ENCODE data around the gene CETP.
"Not testable (repeated sequence)": the region's sequence is repeated elsewhere in the genome, so short reads cannot be mapped to it uniquely, and the experiment has no call there.

CETP gene

DNA sequence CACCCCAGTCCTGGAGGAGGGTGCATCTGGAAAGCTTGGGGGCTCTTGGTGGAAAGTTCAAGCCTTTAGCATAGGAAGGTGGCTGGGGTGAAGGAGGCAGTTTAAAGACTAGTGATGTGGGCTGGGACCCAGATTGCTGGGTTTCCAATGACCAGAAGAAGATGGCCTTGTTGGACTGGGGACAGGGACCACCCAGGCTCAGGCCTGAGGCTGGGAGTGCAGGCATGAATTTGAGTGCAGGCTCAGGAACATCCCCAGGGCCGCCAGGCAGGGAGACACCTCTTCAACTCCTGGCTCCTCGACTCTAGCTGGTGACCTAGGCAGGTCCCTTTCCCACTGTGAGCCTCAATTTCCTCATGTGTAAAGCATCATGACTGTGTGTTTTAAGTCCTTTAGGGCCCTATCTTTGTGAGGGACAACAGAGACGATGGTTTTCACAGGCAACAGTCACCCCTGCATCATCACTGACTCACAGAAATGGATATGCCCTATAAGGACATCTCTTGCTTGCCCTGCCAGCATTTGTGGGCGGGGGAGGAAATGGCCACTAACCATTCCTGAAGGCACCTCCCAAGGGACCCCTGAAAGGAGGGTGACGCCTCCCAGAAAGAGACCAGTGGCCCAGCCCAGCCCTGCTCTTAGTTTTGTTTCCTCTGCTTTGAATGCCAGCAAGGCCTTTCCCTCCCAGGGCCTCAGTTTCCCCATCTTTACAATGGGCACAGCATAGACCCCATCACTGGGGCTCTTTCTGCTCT, 38.7 kb downstream of the CETP start:
- no peak for DNase-seq

DNA sequence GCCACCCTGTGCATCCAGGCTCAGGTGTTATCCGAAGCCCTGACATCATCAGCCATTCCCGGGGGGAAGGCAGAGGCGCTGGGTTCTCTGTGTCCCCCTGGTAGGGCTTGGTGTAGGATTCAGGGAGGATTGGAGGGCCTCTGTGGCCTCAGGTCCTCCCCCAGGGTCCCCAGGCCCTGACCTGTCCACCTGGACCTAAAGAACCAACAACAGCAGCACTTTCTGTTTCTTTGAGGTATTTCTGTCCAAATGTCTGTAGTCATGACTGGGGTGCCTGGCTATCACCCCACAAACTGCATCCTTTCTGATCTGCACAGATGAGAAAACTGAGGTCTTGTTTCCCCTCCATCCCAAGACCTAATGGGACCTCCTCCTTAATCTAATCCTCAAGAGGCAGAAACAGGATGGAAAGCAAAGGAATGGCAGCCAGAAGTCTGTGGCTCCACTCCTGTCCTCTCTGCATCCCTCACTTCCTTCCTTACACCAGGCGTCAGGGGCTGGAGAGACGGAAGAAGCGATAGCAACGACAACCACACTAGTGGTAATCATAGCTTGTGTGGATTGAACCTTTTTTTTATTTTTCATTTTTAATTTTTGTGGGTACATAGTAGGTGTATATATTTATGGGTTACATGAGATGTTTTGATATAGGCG, 39.4 kb downstream of the CETP start:
- no peak for DNase-seq

DNA sequence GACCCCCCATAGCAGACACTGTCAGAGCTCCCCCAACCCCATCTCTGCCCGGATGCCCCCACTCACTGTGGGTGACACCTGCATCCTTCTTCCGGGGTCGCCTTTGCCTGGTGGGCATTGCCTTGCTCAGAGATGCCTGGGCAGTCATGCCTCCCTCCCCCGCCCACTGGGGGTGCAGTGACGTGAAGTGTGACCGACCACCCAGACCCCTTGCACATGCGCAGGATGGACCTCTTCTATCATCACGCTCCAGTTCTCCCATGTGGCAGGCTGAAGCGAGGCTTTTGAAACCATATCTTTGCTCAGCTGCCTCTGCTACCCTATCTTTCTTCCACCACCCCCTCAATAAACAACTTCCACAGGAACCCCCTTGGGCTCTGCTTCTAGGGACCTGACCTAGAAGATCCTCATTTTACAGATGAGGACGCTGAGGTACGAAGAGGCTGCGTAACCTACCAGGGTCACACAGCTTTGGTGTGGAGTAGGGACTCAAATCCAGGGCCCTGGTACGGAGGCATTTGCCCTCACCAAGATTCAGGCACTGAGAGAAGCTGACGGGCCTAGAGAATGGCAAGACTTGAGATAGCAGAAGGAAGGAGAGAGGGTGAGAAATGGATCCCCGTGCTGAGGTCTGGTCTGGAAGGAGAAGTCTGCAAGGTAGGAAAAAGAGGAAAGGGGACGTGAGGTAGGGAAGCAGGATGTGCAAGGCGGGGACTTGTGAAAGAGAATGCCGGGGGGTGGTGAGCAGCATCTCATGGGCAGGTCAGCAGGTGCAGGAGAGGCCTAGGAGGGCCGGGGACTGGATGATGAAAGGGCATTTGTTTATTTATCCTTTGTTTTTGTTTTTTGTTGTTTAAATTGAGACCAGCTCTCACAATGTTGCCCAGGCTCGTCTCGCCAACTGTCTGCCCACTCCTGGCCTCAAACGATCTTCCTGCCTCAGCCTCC, 42.0 kb downstream of the CETP start:
- no peak for DNase-seq

DNA sequence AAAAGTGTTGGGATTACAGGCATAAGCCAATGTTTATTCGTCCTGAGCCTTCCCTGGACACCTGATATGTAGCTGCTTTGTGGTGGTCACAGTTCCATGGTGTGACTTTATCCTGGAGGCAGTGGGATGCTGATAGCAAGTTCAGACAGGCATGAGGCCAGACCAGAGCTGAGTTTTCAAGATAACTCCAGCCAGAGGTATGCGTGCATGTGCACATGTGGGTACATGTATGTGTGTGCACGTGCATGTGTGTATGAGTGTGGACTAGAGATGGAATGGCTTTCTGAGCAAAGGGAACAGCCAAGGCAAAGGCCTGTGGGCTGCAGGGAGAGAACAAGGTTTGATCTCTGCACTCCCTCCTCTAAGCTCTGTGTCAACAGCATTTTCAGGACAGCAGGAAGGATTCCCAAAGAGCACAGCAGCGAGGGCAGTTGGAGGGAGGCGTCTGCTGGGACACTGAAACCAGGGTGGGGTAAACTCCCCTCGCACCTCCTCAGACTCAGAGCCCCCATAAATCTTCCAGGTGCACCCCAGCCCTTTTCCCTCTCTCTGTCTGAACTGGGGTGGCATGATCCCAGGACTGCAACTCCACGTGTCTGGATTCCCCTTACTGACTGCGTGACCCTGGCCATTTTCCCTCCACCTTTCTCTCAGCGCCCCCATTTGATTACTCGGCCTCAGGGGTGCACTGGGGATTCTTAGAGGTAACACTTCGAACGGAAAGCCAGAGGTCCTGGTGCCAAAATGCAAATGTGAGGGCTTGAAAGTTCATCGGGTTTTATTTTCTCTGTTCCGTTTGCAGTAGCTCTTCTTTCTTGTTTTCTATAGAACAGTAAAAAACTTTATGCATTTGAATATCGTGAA, 42.9 kb downstream of the CETP start:
- DNase-seq, result no peak

DNA sequence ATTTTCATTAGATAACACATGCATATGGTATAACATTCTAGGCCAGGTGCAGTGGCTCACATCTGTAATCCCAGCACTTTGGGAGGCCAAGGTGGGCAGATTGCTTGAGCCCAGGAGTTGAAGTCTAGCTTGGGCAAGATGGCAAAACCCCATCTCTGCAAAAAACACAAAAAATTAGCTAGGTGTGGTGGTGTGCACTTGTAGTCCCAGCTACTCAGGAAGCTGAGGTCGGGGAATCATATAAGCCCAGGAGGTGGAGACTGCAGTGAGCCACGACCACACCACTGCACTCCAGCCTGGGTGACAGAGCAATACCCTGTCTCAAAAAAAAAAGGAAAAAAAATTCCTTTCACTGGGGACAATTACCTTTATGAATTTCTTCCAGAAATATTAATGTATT, 43.8 kb downstream of the CETP start:
- DNase-seq, result not testable (repeated sequence)

DNA sequence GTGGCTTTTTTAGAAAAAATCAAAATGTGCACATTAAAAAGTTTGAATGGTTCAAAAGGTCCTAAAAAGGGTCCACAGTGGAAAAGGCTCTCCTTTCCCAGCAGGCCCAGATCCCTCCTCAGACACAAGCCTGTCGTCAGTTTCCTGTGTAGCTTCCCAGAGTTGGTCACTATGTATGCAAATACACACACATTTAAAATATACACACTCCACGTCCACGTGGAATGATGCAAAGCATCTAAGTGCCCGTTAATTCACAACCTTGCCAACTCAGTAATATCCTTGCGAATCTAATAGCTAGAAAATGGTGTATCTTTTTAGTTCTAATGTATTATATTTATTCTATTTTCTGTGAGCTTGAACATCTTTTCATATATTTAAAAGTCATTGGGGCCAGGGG, 45.3 kb downstream of the CETP start:
- no peak for DNase-seq

DNA sequence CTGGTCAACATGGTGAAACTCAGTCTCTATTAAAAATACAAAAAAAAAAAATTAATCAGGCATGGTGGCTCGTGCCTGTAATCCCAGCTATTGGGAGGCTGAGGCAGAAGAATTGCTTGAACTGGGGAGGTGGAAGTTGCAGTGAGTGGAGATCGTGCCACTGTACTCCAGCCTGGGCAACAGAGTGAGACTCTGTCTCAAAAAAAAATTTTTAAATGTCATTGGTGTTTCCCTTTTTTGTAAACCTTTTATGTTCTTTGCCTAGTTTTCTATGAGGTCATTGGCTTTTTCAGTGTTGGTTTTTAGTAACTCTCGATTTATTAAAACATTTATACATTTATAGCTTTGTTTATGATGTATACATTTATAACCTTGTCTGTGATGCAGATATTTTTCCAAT, 45.8 kb downstream of the CETP start:
- no peak for DNase-seq

DNA sequence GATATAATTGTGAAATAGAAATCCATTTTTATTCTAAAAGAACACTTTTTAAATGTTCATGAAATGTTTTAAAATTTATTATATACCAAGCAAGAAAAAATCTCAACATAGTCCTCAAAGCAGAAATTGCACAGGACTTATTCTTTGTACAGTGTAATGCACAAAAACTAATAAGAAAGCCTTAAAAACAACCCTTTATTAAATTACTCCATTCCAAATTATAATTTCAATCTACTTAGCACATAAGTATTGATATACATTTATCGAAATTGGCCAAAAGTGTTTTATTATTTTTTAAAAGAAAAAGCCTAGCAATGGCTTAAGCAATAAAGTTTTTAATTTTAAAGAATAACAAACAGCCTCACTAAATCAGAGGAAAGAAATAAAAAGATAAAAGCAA, 46.7 kb downstream of the CETP start:
- no peak for DNase-seq

DNA sequence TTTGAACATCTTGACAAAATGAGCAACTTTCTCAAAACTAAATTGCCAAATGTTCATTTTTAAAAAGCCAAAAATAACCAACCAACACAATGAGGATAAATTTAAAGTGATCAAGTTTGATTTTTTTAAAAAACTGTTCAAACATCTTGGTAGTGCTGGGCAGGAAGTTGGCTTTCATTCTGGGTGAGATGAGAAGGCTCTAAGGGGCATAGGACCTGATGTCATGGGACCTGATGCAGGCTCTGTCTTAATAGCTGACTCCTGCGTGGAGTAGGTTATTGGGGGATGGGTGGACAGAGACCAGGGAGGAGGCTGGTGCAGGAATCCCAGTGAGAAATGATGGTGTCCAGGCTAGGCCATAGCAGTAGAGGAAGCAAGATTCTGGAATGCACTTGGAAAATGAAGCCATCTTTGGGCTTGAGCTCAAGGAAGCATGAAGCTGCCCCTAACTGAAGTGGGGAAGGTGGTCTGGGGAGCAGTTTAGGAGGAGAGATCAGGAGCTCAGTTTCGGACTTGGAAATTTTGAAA, 48.0 kb downstream of the CETP start:
- no peak for DNase-seq

DNA sequence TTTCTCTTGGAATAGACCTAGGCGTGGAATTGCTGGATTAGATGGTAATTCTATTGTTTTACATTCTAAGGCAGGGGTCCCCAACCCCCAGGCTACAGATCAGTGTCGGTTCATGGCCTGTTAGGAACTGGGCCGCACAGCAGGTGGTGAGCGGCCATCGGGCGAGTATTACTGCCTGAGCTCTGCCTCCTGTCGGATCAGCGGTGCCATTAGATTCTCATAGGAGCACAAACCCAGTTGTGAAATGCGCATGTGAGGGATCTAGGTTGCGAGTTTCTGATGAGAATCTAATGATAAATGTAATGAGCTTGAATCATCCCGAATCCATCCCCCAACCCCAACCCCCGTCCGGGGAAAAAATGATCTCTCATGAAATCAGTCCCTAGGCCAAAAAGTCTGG, 50.6 kb downstream of the CETP start:
- DNase-seq, result no peak

DNA sequence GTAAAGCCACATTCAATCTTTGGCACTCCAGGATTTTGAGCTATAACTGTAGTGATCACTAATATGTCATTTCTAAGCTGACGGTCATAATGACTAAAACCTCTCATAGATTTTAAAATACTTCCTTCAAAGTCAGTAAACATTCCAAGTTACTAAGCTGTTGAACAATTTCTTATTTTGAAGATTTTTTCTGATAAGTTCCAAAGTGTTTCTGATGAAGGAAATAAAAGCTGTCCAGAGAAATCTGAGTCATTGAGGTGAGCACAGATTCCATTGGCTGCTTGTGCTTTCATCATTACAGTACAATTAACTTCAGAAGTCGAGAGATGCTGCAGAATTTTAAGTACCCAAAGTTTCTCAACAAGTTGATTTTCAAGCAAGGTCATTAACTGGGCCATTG, 51.5 kb downstream of the CETP start:
- no peak for DNase-seq

DNA sequence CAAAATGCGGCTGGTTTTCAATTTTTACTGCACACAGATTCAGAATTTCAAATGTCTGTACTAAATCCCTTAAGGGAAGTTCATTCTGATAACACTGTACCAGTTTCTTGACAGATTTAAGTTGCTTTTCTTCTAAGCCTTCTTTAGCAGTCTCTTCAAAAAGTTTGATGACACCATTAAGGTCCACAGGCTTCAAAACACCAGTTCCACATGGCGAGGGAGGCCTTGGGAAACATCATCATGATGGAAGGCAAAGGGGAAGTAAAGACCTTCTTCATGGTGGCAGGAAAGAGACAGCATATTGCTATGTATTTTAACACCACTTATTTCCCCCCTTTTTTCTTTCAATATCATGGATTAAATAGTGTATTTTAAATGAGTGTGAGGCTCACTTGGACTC, 52.2 kb downstream of the CETP start:
- DNase-seq, result no peak

DNA sequence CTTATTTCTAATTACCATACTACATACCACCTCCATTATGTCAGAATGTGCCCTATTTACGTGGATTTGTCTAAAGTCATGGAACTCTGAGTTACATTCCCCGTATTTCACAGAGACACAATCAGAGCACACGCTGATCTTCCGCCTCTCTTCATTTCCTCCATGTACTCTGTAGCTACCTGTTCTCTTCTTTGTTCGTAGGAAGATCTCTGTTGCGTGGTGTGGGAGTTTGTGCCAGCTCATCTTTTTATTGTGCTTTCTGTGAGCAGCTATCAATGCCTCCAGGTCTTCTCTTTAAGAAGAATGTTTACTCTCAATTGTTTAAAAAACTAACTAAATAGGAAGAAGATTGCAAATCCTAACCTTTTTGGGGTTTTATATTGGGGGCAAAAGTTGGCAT, 54.6 kb downstream of the CETP start:
- no peak for DNase-seq

DNA sequence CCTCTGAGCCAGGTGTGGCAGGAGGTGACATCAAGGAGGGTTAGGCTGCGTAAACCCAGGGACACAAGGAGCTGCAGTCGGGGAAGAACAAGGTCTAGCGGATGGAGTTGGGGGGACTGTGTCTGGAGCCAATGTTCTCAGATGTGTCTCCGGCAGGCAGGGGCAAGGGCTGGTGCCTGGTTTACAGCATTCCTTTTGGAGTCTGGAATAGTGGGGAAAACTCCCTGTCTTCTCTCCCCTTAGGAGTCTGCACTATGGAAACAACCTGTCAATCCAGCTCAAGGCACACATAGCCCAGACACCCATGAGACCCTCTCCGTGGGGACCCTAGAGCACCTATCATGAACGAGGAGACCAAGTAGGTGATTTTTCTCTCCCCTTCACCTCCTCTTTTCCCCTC, 55.1 kb downstream of the CETP start:
- no peak for DNase-seq

DNA sequence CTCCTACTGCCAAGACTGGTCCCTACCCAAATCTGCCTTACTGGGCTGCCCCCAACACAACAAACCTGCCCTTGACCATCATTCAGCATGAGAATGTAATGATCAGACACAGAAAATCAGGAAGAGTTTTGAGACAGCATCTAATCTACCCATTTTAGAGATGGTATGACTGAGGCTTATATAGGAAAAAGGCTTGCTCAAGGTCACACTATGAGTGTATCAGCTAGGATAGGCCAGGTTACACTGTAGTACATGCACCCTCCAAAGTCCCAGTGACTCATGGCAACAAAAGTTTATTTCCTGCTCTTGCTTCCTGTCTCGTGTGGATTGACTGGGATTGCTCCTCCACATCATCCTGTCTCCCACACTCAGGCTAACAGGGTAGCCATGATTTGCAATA, 55.5 kb downstream of the CETP start:
- DNase-seq, result no peak

DNA sequence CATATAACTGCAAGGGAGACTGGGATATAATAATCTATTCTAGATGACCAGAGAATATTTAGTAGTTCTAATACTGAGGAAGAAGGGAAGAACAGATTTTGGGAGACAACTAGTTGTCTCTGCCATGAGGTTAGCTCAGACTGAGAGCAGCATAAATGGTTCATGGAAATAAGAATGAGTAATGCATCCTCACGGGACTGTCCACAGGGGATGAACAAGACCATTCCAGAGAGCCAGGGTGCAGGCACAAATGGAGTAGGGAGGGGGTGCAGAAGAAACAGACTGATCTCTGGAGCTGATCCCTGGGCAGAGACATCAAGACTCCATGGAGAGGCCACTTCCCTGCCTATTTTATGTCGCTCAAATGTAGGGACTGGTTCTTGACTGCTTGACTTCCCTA, 58.0 kb downstream of the CETP start:
- no peak for DNase-seq

DNA sequence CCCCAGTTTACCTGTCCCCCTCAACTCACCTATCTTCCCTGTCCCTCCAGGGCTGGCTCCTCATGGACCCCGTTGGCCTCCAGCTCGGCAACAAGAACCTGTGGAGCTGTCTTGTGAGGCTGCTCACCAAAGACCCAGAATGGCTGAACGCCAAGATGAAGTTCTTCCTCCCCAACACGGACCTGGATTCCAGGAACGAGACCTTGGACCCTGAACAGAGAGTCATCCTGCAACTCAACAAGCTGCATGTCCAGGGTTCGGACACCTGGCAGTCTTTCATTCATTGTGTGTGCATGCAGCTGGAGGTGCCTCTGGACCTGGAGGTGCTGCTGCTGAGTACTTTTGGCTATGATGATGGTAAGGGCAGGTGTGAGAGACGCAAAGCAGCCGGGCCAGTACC, 58.9 kb downstream of the CETP start:
- DNase-seq, result no peak

DNA sequence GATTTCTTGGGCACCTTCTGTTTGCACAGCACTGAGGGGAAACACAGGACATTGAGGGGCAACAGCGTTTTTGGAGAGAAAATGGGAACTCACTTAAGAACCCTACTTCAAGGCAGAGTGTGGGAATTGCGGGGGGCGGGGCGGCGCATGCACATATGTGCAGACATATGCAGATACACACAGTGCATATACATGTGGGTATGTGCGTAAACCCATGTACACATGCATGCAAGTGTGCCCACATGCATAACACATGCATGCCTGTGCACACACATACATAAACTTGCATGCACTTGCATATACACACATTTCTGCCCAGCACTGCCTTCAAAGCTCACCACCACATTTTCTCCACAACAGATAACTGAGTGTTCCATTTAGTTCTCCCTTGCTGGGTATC, 60.0 kb downstream of the CETP start:
- DNase-seq, result no peak

DNA sequence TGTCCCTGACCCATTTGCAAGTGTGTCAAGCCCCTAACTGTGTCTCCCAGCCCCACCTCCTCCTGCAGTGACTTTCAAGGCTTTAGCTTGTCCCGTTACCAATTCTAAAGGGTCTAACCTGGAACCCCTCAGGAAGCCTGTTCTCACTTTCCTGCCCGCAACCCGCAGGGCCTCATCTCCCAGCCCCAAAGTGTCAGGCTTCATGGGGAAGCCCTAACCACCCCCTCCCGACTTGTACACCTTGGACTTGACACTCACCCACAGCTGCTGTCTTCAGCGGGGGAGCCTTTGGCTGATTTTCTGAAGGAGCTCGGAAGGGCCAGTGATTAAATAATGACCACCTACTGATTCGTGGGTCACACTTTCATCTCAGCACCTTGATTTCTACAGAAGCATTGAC, 60.7 kb downstream of the CETP start:
- DNase-seq, result no peak

DNA sequence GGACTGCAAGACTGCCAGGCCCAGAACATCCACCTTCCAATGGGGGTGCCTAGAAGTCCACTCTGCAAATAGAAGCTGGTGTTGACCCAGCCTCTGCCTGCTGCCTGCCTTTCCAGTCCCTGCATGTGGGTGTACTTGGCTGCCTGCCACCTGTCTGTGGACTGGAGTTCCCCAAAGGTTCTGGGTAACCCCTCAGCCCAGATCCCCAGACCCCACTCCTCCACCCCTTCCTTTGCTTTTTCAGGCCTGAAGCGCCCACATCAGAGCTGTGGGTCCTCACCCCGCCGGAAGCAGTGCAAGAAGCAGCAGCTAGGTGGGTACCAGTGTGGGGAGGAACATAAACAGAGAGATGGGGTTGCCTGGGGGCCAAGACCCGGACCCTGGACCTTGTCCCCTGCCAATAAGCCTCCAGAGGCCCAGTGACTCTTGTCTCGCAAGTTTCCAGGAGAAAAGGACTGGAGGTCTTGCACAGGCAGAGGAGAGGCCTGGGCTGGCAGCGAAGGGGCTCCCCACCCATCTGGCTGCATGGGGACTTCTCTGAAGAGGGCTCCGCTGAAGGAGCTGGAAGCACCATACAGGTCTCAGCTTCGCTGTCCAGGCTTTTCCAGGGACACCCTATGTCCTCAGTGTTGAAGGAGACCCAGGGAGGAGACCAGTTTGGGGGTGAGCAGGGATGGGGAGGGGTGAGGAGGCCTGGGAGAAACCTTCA, 61.9 kb downstream of the CETP start:
- DNase-seq, result no peak

DNA sequence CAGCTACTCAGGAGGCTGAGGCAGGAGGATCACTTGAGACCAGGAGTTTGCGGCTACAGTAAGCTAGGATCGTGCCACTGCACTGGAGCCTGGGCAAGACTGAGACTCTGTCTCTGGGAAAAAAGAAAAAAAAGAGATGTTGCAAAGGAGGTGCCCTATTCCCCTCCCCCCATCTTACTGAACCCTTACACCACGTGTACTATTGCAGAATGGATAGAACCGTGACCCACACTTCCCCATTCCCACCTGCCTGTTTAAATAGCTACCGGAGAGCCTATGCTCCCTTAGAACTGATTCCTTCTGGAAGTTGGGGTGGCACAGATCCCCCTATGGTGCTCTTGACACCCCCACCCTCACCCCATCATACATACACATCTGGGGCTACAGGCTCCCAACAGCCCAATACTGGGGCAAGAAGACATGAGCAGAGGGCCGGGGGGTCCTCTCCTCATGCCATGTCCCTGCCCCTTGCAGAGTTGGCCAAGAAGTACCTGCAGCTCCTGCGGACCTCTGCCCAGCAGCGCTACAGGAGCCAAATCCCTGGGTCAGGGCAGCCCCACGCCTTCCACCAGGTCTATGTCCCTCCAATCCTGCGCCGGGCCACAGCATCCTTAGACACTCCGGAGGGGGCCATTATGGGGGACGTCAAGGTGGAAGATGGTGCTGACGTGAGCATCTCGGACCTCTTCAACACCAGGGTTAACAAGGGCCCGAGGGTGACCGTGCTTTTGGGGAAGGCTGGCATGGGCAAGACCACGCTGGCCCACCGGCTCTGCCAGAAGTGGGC, 63.3 kb downstream of the CETP start:
- DNase-seq, result no peak

All from NCI-H1417 (cell line).